HepG2 (cell line): Measurements from ENCODE around the gene ZFR. TPM values are rescaled to one million over a fixed set of nuclear protein-coding genes. Genes with fewer than 3 reads are reported as not detected.

Source experiments
- ATAC-seq: fragments of 200-7000 bp; cut with Tn5 transposase; 3 replicates; pipeline ENCODE4 v1.9.1; 2020; ENCODE audit warnings: mild to moderate bottlenecking, moderate library complexity
- BruUV-seq: library from RNA; stranded (reverse); fragments of 400-500 nt; replicated peaks from 2 replicates; lab custom pipeline; 2021; lab: Mats Ljungman, UMichigan
- CTCF ChIA-PET: fragments of 300-600 bp; formaldehyde crosslinking; extraction: SDS; loops from one replicate; lab custom pipeline; 2021; ENCODE audit warnings: low total read pairs, inconsistent platforms, low intra/inter-chr PET ratio; lab: Yijun Ruan, JAX
- POLR2A ChIA-PET: fragments of 350-600 bp; sonication (Branson Sonifier 250); formaldehyde crosslinking; loops from one replicate; lab custom pipeline; 2020; ENCODE audit warnings: antibody characterized with exemption, inconsistent platforms; lab: Yijun Ruan, JAX
- DNase-seq: peaks from one replicate; pipeline ENCODE4 v3.0.0-alpha.2; 2015; ENCODE audit warnings: low spot score
- FAIRE-seq: peaks from 3 replicates; lab custom pipeline; 2011; peaks lifted over from hg19 to GRCh38; lab: Jason Lieb, UNC
- H2AFZ ChIP-seq: one replicate; pipeline ENCODE4 v1.6.1; 2011; ENCODE audit warnings: low read length, inconsistent platforms
- H3K27ac ChIP-seq: fragments of 300-600 bp; 3 replicates; pipeline ENCODE4 v1.8.0; 2011; ENCODE audit warnings: mixed run types, mild to moderate bottlenecking, mixed read lengths, low read length, inconsistent platforms; ENCODE audit not compliant: insufficient read depth; ENCODE audit errors: extremely low read length
- H3K27me3 ChIP-seq, 2 experiments: fragments of 200-600 bp in 1 of 2; 2 replicates in 1 of 2; 3 replicates in 1 of 2; pipeline versions ENCODE4 v1.6.0 to v1.8.0; 2011; ENCODE audit warnings: low read length in 2 of 2, mild to moderate bottlenecking in 2 of 2, moderate library complexity in 2 of 2, inconsistent platforms in 1 of 2; ENCODE audit not compliant: insufficient read depth in 2 of 2, control insufficient read depth in 1 of 2
- H3K36me3 ChIP-seq, 2 experiments: fragments of 200-600 bp in 1 of 2; replicated peaks in 1 of 2; 2 replicates in 1 of 2; 3 replicates in 1 of 2; pipeline versions ENCODE4 v1.5.1 to v1.8.0; 2011; ENCODE audit warnings: low read length in 2 of 2, inconsistent platforms in 1 of 2; ENCODE audit not compliant: insufficient read depth in 2 of 2, control insufficient read depth in 1 of 2
- H3K4me1 ChIP-seq: 2 replicates; pipeline ENCODE4 v1.5.1; 2012; ENCODE audit warnings: low read length, inconsistent platforms; ENCODE audit not compliant: insufficient read depth
- H3K4me2 ChIP-seq: 2 replicates; pipeline ENCODE4 v1.6.0; 2011; ENCODE audit warnings: low read depth, low read length, inconsistent platforms
- H3K4me3 ChIP-seq, 3 experiments: fragments of 200-600 bp in 1 of 3; sonication (generic), shearing (Covaris generic) in 1 of 3; replicated peaks in 1 of 3; 2 replicates each; pipeline ENCODE4 v1.5.1; 2011 to 2016; ENCODE audit warnings: low read length in 3 of 3, inconsistent platforms in 2 of 3, low read depth in 2 of 3, mild to moderate bottlenecking in 2 of 3, control low read depth in 1 of 3, mixed read lengths in 1 of 3; ENCODE audit not compliant: insufficient read depth in 1 of 3
- H3K79me2 ChIP-seq: one replicate; pipeline ENCODE4 v1.6.1; 2011; ENCODE audit warnings: low read length, inconsistent platforms; ENCODE audit not compliant: insufficient read depth
- H3K9ac ChIP-seq: 2 replicates; pipeline ENCODE4 v1.6.0; 2011; ENCODE audit warnings: mild to moderate bottlenecking, low read depth, low read length, inconsistent platforms; ENCODE audit not compliant: insufficient read depth
- H3K9me3 ChIP-seq: 2 replicates; pipeline ENCODE4 v1.5.1; 2012; ENCODE audit warnings: mild to moderate bottlenecking, low read length
- H4K20me1 ChIP-seq: 2 replicates; pipeline ENCODE4 v1.6.0; 2011; ENCODE audit warnings: inconsistent platforms, mild to moderate bottlenecking, low read length, moderate library complexity; ENCODE audit not compliant: insufficient read depth
- BHLHE40 ChIP-seq: IDR thresholded peaks from 2 replicates; pipeline ENCODE4 v1.6.1; 2011; ENCODE audit warnings: low read length, improper control_type of control experiment
- GPBP1L1 ChIP-seq: sonication (generic); formaldehyde crosslinking; IDR thresholded peaks from 2 replicates; pipeline ENCODE4 v1.5.0; 2020; ENCODE audit warnings: mild to moderate bottlenecking, missing genetic modification reagents
- MLXIP ChIP-seq: sonication (generic); formaldehyde crosslinking; IDR thresholded peaks from 2 replicates; pipeline ENCODE4 v1.9.0; 2021; ENCODE audit warnings: missing genetic modification reagents, borderline replicate concordance
- POLR2A ChIP-seq, 2 experiments: IDR thresholded peaks; 2 replicates each; pipeline ENCODE4 v1.6.1; 2011; ENCODE audit warnings: low read depth in 2 of 2, low read length in 2 of 2, mild to moderate bottlenecking in 1 of 2, moderate library complexity in 1 of 2; ENCODE audit not compliant: insufficient read depth in 1 of 2
- RARG ChIP-seq: sonication (generic); formaldehyde crosslinking; IDR thresholded peaks from 2 replicates; pipeline ENCODE4 v1.4.0; 2020; ENCODE audit warnings: low read depth, mild to moderate bottlenecking, missing genetic modification reagents
- TRIM24 ChIP-seq: sonication (generic); formaldehyde crosslinking; IDR thresholded peaks from 2 replicates; pipeline ENCODE4 v1.8.0; 2022; ENCODE audit warnings: mild to moderate bottlenecking, missing genetic modification reagents
- ZC3H4 ChIP-seq: sonication (generic); formaldehyde crosslinking; IDR thresholded peaks from 2 replicates; pipeline ENCODE4 v1.4.0; 2020; ENCODE audit warnings: missing genetic modification reagents, borderline replicate concordance
- ZNF781 ChIP-seq: sonication (generic); formaldehyde crosslinking; IDR thresholded peaks from 2 replicates; pipeline ENCODE4 v1.5.1; 2020; ENCODE audit warnings: borderline replicate concordance, mild to moderate bottlenecking, missing genetic modification reagents; ENCODE audit errors: not compliant biosample characterization
- WGBS: methylation state at CpG from one replicate; pipeline ENCODE4 v1.1.6; 2017; ENCODE audit warnings: low lambda C conversion rate; 5-methylcytosine and 5-hydroxymethylcytosine counted together
- in situ Hi-C: cut with HindIII; loops from 2 replicates; pipeline ENCODE4 v1.10.0; 2017; ENCODE audit warnings: low pct_unique_long_range_greater_than_20kb; ENCODE audit not compliant: extremely low pct_ligation_motif_present
- intact Hi-C: fragments of 100-400 bp; cut with micrococcal nuclease; formaldehyde crosslinking; loops from one replicate; pipeline ENCODE4 v1.10.0; 2022; ENCODE audit not compliant: unreplicated experiment
- polyA plus RNA-seq, 8 experiments: library from polyadenylated mRNA; depleted of rRNA in 3 of 8; stranded (reverse) in 7 of 8; unstranded in 1 of 8; fragments of >200 nt; fragmentation: Illumina TruSeq in 4 of 8; extraction: Trizol in 4 of 8; gene quantifications; 2 replicates each; pipeline versions ENCODE4 v1.2.1 to v1.2.3, GENCODE V29; 2011 to 2016; ENCODE audit warnings: low read depth in 4 of 8, missing spikeins in 1 of 8, mixed read lengths in 1 of 8; ENCODE audit not compliant: insufficient read depth in 1 of 8
- total RNA-seq, 5 experiments: library from RNA; depleted of rRNA; stranded (reverse); fragments of >200 nt; fragmentation: Illumina TruSeq; extraction: Trizol; gene quantifications; 2 replicates each; pipeline ENCODE4 v1.2.3, GENCODE V29; 2016; ENCODE audit warnings: low read depth in 1 of 5
- TF ChIP-seq, protein P1 (sequence below): sonication (generic); formaldehyde crosslinking; IDR thresholded peaks from 2 replicates; pipeline ENCODE4 v1.5.0; 2020; ENCODE audit warnings: mild to moderate bottlenecking, missing genetic modification reagents, borderline replicate concordance

ZFR gene
- total and polyA plus RNA-seq, 2 of the 13 experiments (the other 11 are each of a cell fraction or from before 2014, with no cell fraction given), result 89.0 to 92.8 TPM

- ChIA-PET CTCF (no interaction called here), POLR2A (no interaction called here)
- intact Hi-C loops (no loop called here), in situ Hi-C loops (no loop called here)
- Histone ChIP-seq H3K9ac (no peak overlapping the region), H3K36me3 (no peaks in the 10 kb centered on the region), H3K79me2 (no peaks in the 10 kb centered on the region), H3K4me2 (no peak overlapping the region), H3K4me1 (peaks cover 37% of the 10 kb centered on the region), H2AFZ (no peak overlapping the region), H3K4me3 (no peak overlapping the region), H3K27ac (no peak overlapping the region), H3K27me3 (no peaks in the 10 kb centered on the region), H4K20me1 (no peaks in the 10 kb centered on the region), H3K9me3 (no peaks in the 10 kb centered on the region)
- WGBS, result 98% methylated on average over 12 of the region's 12 CpGs
- ATAC-seq, result no peak
- no peak for FAIRE-seq
- BruUV-seq, result no TSS peak
- no peak for DNase-seq
- TF ChIP-seq RARG (CRISPR knock-in tag), result no peak
- TF ChIP-seq, protein P1, sequence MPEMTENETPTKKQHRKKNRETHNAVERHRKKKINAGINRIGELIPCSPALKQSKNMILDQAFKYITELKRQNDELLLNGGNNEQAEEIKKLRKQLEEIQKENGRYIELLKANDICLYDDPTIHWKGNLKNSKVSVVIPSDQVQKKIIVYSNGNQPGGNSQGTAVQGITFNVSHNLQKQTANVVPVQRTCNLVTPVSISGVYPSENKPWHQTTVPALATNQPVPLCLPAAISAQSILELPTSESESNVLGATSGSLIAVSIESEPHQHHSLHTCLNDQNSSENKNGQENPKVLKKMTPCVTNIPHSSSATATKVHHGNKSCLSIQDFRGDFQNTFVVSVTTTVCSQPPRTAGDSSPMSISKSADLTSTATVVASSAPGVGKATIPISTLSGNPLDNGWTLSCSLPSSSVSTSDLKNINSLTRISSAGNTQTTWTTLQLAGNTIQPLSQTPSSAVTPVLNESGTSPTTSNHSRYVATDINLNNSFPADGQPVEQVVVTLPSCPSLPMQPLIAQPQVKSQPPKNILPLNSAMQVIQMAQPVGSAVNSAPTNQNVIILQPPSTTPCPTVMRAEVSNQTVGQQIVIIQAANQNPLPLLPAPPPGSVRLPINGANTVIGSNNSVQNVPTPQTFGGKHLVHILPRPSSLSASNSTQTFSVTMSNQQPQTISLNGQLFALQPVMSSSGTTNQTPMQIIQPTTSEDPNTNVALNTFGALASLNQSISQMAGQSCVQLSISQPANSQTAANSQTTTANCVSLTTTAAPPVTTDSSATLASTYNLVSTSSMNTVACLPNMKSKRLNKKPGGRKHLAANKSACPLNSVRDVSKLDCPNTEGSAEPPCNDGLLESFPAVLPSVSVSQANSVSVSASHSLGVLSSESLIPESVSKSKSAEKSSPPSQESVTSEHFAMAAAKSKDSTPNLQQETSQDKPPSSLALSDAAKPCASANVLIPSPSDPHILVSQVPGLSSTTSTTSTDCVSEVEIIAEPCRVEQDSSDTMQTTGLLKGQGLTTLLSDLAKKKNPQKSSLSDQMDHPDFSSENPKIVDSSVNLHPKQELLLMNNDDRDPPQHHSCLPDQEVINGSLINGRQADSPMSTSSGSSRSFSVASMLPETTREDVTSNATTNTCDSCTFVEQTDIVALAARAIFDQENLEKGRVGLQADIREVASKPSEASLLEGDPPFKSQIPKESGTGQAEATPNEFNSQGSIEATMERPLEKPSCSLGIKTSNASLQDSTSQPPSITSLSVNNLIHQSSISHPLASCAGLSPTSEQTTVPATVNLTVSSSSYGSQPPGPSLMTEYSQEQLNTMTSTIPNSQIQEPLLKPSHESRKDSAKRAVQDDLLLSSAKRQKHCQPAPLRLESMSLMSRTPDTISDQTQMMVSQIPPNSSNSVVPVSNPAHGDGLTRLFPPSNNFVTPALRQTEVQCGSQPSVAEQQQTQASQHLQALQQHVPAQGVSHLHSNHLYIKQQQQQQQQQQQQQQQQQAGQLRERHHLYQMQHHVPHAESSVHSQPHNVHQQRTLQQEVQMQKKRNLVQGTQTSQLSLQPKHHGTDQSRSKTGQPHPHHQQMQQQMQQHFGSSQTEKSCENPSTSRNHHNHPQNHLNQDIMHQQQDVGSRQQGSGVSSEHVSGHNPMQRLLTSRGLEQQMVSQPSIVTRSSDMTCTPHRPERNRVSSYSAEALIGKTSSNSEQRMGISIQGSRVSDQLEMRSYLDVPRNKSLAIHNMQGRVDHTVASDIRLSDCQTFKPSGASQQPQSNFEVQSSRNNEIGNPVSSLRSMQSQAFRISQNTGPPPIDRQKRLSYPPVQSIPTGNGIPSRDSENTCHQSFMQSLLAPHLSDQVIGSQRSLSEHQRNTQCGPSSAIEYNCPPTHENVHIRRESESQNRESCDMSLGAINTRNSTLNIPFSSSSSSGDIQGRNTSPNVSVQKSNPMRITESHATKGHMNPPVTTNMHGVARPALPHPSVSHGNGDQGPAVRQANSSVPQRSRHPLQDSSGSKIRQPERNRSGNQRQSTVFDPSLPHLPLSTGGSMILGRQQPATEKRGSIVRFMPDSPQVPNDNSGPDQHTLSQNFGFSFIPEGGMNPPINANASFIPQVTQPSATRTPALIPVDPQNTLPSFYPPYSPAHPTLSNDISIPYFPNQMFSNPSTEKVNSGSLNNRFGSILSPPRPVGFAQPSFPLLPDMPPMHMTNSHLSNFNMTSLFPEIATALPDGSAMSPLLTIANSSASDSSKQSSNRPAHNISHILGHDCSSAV (CRISPR knock-in tag), result no peak
- no peak for TF ChIP-seq GPBP1L1
- TF ChIP-seq ZC3H4 (CRISPR knock-in tag), result no peak
- TF ChIP-seq MLXIP (CRISPR knock-in tag), result no peak
- no peak for TF ChIP-seq ZNF781 (CRISPR knock-in tag)
- TF ChIP-seq BHLHE40, result no peak
- no peak for TF ChIP-seq TRIM24 (CRISPR knock-in tag)
- TF ChIP-seq POLR2A (IDR thresholded peaks at IDR 0.05; ENCODE audit: insufficient read depth in 1 of 2, low read depth in 2 of 2, low read length in 2 of 2), result no peak
Measured at GRCh38 chr5:32322882-32323281, 121.7 kb downstream of the ZFR start.
